H9 (cell line): ENCODE results near the gene ARHGAP26. TPM values are rescaled to one million over a fixed set of nuclear protein-coding genes. Genes with fewer than 3 reads are reported as not detected.

Experiments used
- DNase-seq: peaks from one replicate; pipeline ENCODE4 v3.0.0-alpha.2; 2017
- H2AFZ ChIP-seq: one replicate; pipeline ENCODE4 v1.6.1; 2013; ENCODE audit warnings: mild to moderate bottlenecking, low read length, control low read depth, moderate library complexity
- H2AK5ac ChIP-seq: 2 replicates; pipeline ENCODE4 v1.6.1; 2013; ENCODE audit warnings: low read length, control low read depth, mixed read lengths; ENCODE audit not compliant: insufficient read length
- H2BK120ac ChIP-seq: one replicate; pipeline ENCODE4 v1.6.1; 2013; ENCODE audit warnings: low read depth, mild to moderate bottlenecking, low read length, control low read depth, inconsistent platforms; ENCODE audit not compliant: poor library complexity, severe bottlenecking
- H2BK12ac ChIP-seq: 2 replicates; pipeline ENCODE4 v1.6.1; 2013; ENCODE audit warnings: low read length, control low read depth, mixed read lengths, low read depth; ENCODE audit not compliant: insufficient read length
- H2BK15ac ChIP-seq: 2 replicates; pipeline ENCODE4 v1.6.1; 2013; ENCODE audit warnings: low read depth, low read length, control low read depth
- H2BK20ac ChIP-seq: one replicate; pipeline ENCODE4 v1.6.1; 2013; ENCODE audit warnings: low read depth, mild to moderate bottlenecking, low read length, control low read depth, inconsistent platforms; ENCODE audit not compliant: poor library complexity, severe bottlenecking
- H2BK5ac ChIP-seq: 2 replicates; pipeline ENCODE4 v1.6.1; 2013; ENCODE audit warnings: low read length, control low read depth, mixed read lengths; ENCODE audit not compliant: insufficient read length
- H3K14ac ChIP-seq: 2 replicates; pipeline ENCODE4 v1.6.1; 2013; ENCODE audit warnings: low read length, control low read depth; ENCODE audit not compliant: insufficient read depth
- H3K18ac ChIP-seq: 2 replicates; pipeline ENCODE4 v1.6.1; 2013; ENCODE audit warnings: low read depth, mild to moderate bottlenecking, mixed read lengths, low read length, control low read depth; ENCODE audit not compliant: insufficient read length
- H3K23ac ChIP-seq: 2 replicates; pipeline ENCODE4 v1.6.1; 2013; ENCODE audit warnings: low read length, control low read depth, mixed read lengths, low read depth; ENCODE audit not compliant: insufficient read length
- H3K23me2 ChIP-seq: 2 replicates; pipeline ENCODE4 v1.6.1; 2013; ENCODE audit warnings: low read depth, mild to moderate bottlenecking, mixed read lengths, low read length, control low read depth; ENCODE audit not compliant: insufficient read length, poor library complexity, severe bottlenecking
- H3K27ac ChIP-seq: 2 replicates; pipeline ENCODE4 v1.5.1; 2013; ENCODE audit warnings: low read length, control low read depth, mixed read lengths, low read depth; ENCODE audit not compliant: insufficient read length
- H3K27me3 ChIP-seq: 2 replicates; pipeline ENCODE4 v1.6.1; 2013; ENCODE audit warnings: low read length, control low read depth, inconsistent platforms; ENCODE audit not compliant: insufficient read depth
- H3K4ac ChIP-seq: 2 replicates; pipeline ENCODE4 v1.6.1; 2013; ENCODE audit warnings: low read depth, mild to moderate bottlenecking, control low read depth, inconsistent platforms, low read length, moderate library complexity
- H3K4me1 ChIP-seq: 2 replicates; pipeline ENCODE4 v1.6.1; 2013; ENCODE audit warnings: low read length, control low read depth, inconsistent platforms; ENCODE audit not compliant: insufficient read depth
- H3K4me2 ChIP-seq: 2 replicates; pipeline ENCODE4 v1.6.1; 2013; ENCODE audit warnings: low read length, control low read depth, mixed read lengths; ENCODE audit not compliant: insufficient read length, insufficient read depth
- H3K56ac ChIP-seq: 2 replicates; pipeline ENCODE4 v1.6.1; 2013; ENCODE audit warnings: low read depth, mild to moderate bottlenecking, mixed read lengths, low read length, control low read depth; ENCODE audit not compliant: insufficient read length
- H3K79me1 ChIP-seq: 2 replicates; pipeline ENCODE4 v1.6.1; 2013; ENCODE audit warnings: low read depth, mild to moderate bottlenecking, moderate library complexity, low read length, control low read depth, inconsistent platforms; ENCODE audit not compliant: insufficient read depth, poor library complexity, severe bottlenecking
- H3K79me2 ChIP-seq: 2 replicates; pipeline ENCODE4 v1.6.1; 2013; ENCODE audit warnings: low read length, control low read depth, inconsistent platforms; ENCODE audit not compliant: insufficient read depth
- H3K9ac ChIP-seq: 2 replicates; pipeline ENCODE4 v1.6.1; 2013; ENCODE audit warnings: low read length, control low read depth, mixed read lengths; ENCODE audit not compliant: insufficient read length; ENCODE audit errors: extremely low read depth
- H3K9me3 ChIP-seq: one replicate; pipeline ENCODE4 v1.6.1; 2013; ENCODE audit warnings: low read depth, low read length, inconsistent platforms; ENCODE audit not compliant: control insufficient read depth
- H3T11ph ChIP-seq: one replicate; pipeline ENCODE4 v1.6.1; 2013; ENCODE audit warnings: mild to moderate bottlenecking, low read length, control low read depth, inconsistent platforms
- H4K20me1 ChIP-seq: one replicate; pipeline ENCODE4 v1.6.1; 2013; ENCODE audit not compliant: control insufficient read depth, insufficient read length, insufficient read depth
- H4K5ac ChIP-seq: 2 replicates; pipeline ENCODE4 v1.6.1; 2013; ENCODE audit warnings: low read depth, mild to moderate bottlenecking, mixed read lengths, low read length, control low read depth; ENCODE audit not compliant: insufficient read length
- H4K8ac ChIP-seq: replicated peaks from 2 replicates; pipeline ENCODE4 v1.6.1; 2013; ENCODE audit warnings: low read length, control low read depth, mixed read lengths, low read depth; ENCODE audit not compliant: insufficient read length
- H4K91ac ChIP-seq: 2 replicates; pipeline ENCODE4 v1.6.1; 2013; ENCODE audit warnings: low read depth, mild to moderate bottlenecking, moderate library complexity, mixed read lengths, low read length, control low read depth; ENCODE audit not compliant: insufficient read length
- H3K27ac Mint-ChIP-seq, 3 experiments: 2 replicates in 2 of 3; 3 replicates in 1 of 3; pipeline ENCODE4 v1.8.0; 2020 to 2021; ENCODE audit warnings: mixed read lengths in 3 of 3, mild to moderate bottlenecking in 1 of 3, moderate library complexity in 1 of 3
- H3K27me3 Mint-ChIP-seq: 2 replicates; pipeline ENCODE4 v1.8.0; 2021; ENCODE audit warnings: low read depth, mild to moderate bottlenecking, moderate library complexity, mixed read lengths
- H3K36me3 Mint-ChIP-seq, 3 experiments: 2 replicates in 2 of 3; 3 replicates in 1 of 3; pipeline ENCODE4 v1.8.0; 2020 to 2021; ENCODE audit warnings: low read depth in 3 of 3, mixed read lengths in 3 of 3; ENCODE audit not compliant: insufficient read depth in 1 of 3
- H3K4me1 Mint-ChIP-seq, 2 experiments: 2 replicates each; pipeline ENCODE4 v1.8.0; 2020; ENCODE audit warnings: mixed read lengths in 2 of 2
- H3K4me3 Mint-ChIP-seq, 2 experiments: 2 replicates in 1 of 2; 3 replicates in 1 of 2; pipeline ENCODE4 v1.8.0; 2020 to 2021; ENCODE audit warnings: mild to moderate bottlenecking in 2 of 2, mixed read lengths in 2 of 2, moderate library complexity in 1 of 2
- H3K9me3 Mint-ChIP-seq, 2 experiments: 2 replicates in 1 of 2; 3 replicates in 1 of 2; pipeline ENCODE4 v1.8.0; 2020; ENCODE audit warnings: mild to moderate bottlenecking in 2 of 2, mixed read lengths in 2 of 2, moderate library complexity in 1 of 2
- CTCF ChIP-seq: fragments of 200-600 bp; sonication (generic); conservative IDR thresholded peaks from 3 replicates; pipeline ENCODE4 v1.8.0; 2021; ENCODE audit warnings: antibody characterized with exemption, mild to moderate bottlenecking
- WGBS: extraction: QIAGEN DNeasy Blood & Tissue Kit; methylation state at CpG from one replicate; pipeline ENCODE4 v1.1.7; 2013; ENCODE audit warnings: missing lambda C conversion rate, low lambda C conversion rate, mixed read lengths; ENCODE audit not compliant: insufficient read length; ENCODE audit errors: extremely low coverage; 5-methylcytosine and 5-hydroxymethylcytosine counted together
- total RNA-seq: library from RNA; stranded (reverse); gene quantifications from 2 replicates; pipeline ENCODE4 v1.2.1, GENCODE V29; 2021

Gene ARHGAP26
- total RNA-seq, 1 experiment from 2014 or later = 13.8 TPM

DNA sequence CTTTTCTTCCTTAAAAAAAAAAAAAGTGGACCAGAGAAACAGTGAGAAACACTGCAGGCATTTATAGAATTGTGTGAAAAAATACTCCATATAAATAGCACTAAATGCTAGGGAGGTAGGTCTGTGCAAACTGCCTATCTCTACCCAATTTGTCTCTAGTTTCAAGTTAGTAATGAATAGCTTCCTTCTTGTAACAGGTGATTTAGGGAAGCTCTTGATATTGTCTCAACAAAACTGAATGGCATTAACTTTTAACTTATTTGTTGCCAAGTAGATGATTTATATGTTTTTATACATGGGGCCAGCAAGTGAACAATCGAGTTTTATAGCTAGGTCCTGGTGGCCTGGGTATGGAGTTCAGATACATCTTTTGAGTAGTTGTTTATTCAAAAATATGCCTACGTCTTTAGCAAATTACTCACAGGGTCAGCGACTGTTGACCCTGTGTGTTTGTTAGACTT is 349.7 kb downstream of the ARHGAP26 start:
- Histone ChIP-seq H3K56ac (no peak overlapping the region), H3K27me3 (no peaks in the 10 kb centered on the region), H3K14ac (no peak overlapping the region), H2AFZ (no peak overlapping the region), H3K23ac (no peak overlapping the region), H3K79me2 (no peaks in the 10 kb centered on the region), H3K4me2 (no peak overlapping the region), H3K9me3 (no peaks in the 10 kb centered on the region), H2AK5ac (no peak overlapping the region), H3K9ac (no peak overlapping the region), H4K5ac (no peak overlapping the region), H4K20me1 (no peaks in the 10 kb centered on the region), H2BK20ac (no peak overlapping the region), H3K79me1 (no peaks in the 10 kb centered on the region), H3K23me2 (no peaks in the 10 kb centered on the region), H2BK12ac (no peak overlapping the region), H3T11ph (no peak overlapping the region), H3K4ac (no peak overlapping the region), H3K27ac (no peak overlapping the region), H4K91ac (no peak overlapping the region), H3K4me1 (peaks cover 9% of the 10 kb centered on the region), H2BK15ac (no peak overlapping the region), H2BK5ac (no peak overlapping the region), H2BK120ac (no peak overlapping the region), H3K18ac (no peak overlapping the region), H4K8ac (no peak overlapping the region)
- H3K27ac Mint-ChIP-seq = no peak overlapping the region
- peaks cover 3 to 8% of the 10 kb centered on the region in 2 experiments; a peak in 2 of 5 replicates for H3K9me3 Mint-ChIP-seq
- WGBS = no CpG with 5 or more reads among the region's 3 CpGs
- no peak for TF ChIP-seq CTCF
- no peaks in the 10 kb centered on the region for H3K27me3 Mint-ChIP-seq
- H3K4me1 Mint-ChIP-seq = peaks cover 37 to 47% of the 10 kb centered on the region in 2 experiments
- no peak overlapping the region for H3K4me3 Mint-ChIP-seq
- peaks cover 14 to 16% (median 15%) of the 10 kb centered on the region in 3 experiments for H3K36me3 Mint-ChIP-seq
- no peak for DNase-seq
